Measurements from ENCODE around the gene KL.
A peak's percentile ranks its signal among the peaks of the same experiment; 100 is the strongest.

The KL gene

GRCh38 chr13:33004511-33004910 lies 11.7 kb upstream of the KL start:
- DNase-seq (ENCODE audit: low read depth in 2 of 2): no peak

GRCh38 chr13:33006134-33006533 lies 10.1 kb upstream of the KL start:
- no peak for DNase-seq (ENCODE audit: low read depth in 2 of 2)

GRCh38 chr13:33006638-33007037 lies 9.6 kb upstream of the KL start:
- DNase-seq (ENCODE audit: low read depth in 2 of 2): no peak

GRCh38 chr13:33007237-33007636 lies 9.0 kb upstream of the KL start:
- DNase-seq (ENCODE audit: low read depth in 2 of 2): no peak

GRCh38 chr13:33007950-33008349 lies 8.3 kb upstream of the KL start:
- DNase-seq (ENCODE audit: low read depth in 2 of 2): no peak

GRCh38 chr13:33008946-33009722 lies 7.1 kb upstream of the KL start:
- DNase-seq (ENCODE audit: low read depth in 2 of 2): no peak

GRCh38 chr13:33011828-33012470 lies 4.3 kb upstream of the KL start:
- DNase-seq (ENCODE audit: low read depth in 2 of 2): no peak

- no peak for DNase-seq (ENCODE audit: low read depth in 2 of 2)
These were observed 1.9 kb upstream of the KL start for GRCh38 chr13:33014291-33014690.

GRCh38 chr13:33015241-33015668 lies 968 bp upstream of the KL start:
- DNase-seq (ENCODE audit: low read depth in 2 of 2): no peak

GRCh38 chr13:33015791-33016323 lies 366 bp upstream of the KL start:
- DNase-seq (ENCODE audit: low read depth in 2 of 2): no peak

GRCh38 chr13:33017323-33017929 lies 1.2 kb downstream of the KL start:
- DNase-seq (ENCODE audit: low read depth in 2 of 2): peak; percentile 31 to 39

- DNase-seq (ENCODE audit: low read depth in 2 of 2): no peak
These were observed 2.7 kb downstream of the KL start for GRCh38 chr13:33018886-33019285.

- no peak for DNase-seq (ENCODE audit: low read depth in 2 of 2)
These were observed 6.8 kb downstream of the KL start for GRCh38 chr13:33022986-33023385.

GRCh38 chr13:33025220-33025744 lies 9.1 kb downstream of the KL start:
- DNase-seq (ENCODE audit: low read depth in 2 of 2): no peak

- no peak for DNase-seq (ENCODE audit: low read depth in 2 of 2)
These were observed 10.4 kb downstream of the KL start for GRCh38 chr13:33026489-33027152.

- no peak for DNase-seq (ENCODE audit: low read depth in 2 of 2)
These were observed 12.4 kb downstream of the KL start for GRCh38 chr13:33028620-33029019.

GRCh38 chr13:33031277-33031676 lies 15.1 kb downstream of the KL start:
- DNase-seq (ENCODE audit: low read depth in 2 of 2): no peak

GRCh38 chr13:33032037-33032625 lies 15.9 kb downstream of the KL start:
- no peak for DNase-seq (ENCODE audit: low read depth in 2 of 2)

- DNase-seq (ENCODE audit: low read depth in 2 of 2): no peak
These were observed 17.0 kb downstream of the KL start for GRCh38 chr13:33033051-33033812.

- no peak for DNase-seq (ENCODE audit: low read depth in 2 of 2)
These were observed 17.8 kb downstream of the KL start for GRCh38 chr13:33033986-33034385.
